Gastrocnemius medialis (tissue), 4 donors: ENCODE data around the gene MAEA. TPM values are rescaled to one million over a fixed set of nuclear protein-coding genes. Genes with fewer than 3 reads are reported as not detected.

Experiments used
- ATAC-seq, 2 donors: fragments of 150-250 bp; one replicate each; pipeline ENCODE4 v1.9.1; 2016
- DNase-seq, 2 donors: peaks; one replicate each; pipeline ENCODE4 v3.0.0-alpha.2; 2019
- H3K27ac ChIP-seq, 4 donors: fragments of 200-600 bp; sonication (generic); 1 replicate in 1 of 4; 2 replicates in 3 of 4; pipeline ENCODE4 v1.5.1; 2016 to 2018; ENCODE audit warnings: mild to moderate bottlenecking in 2 of 4, moderate library complexity in 1 of 4
- H3K27me3 ChIP-seq, 3 donors: fragments of 200-600 bp; sonication (generic) in 2 of 3; 1 replicate in 1 of 3; 2 replicates in 2 of 3; pipeline versions ENCODE4 v1.5.1 to v1.6.0; 2016 to 2019; ENCODE audit warnings: mild to moderate bottlenecking in 1 of 3, moderate library complexity in 1 of 3
- H3K36me3 ChIP-seq, 2 donors: fragments of 200-600 bp; sonication (generic) in 1 of 2; one replicate each; pipeline ENCODE4 v1.5.1; 2017 to 2018
- H3K4me1 ChIP-seq, 2 donors: fragments of 200-600 bp; sonication (generic) in 1 of 2; one replicate each; pipeline ENCODE4 v1.5.1; 2016 to 2017; ENCODE audit warnings: mild to moderate bottlenecking in 2 of 2
- H3K4me3 ChIP-seq, 4 donors: fragments of 200-600 bp; sonication (generic) in 3 of 4; 1 replicate in 1 of 4; 2 replicates in 3 of 4; pipeline ENCODE4 v1.5.1; 2016 to 2019; ENCODE audit warnings: mild to moderate bottlenecking in 2 of 4
- H3K9me3 ChIP-seq, 3 donors: fragments of 200-600 bp; sonication (generic) in 2 of 3; 1 replicate in 1 of 3; 2 replicates in 2 of 3; pipeline ENCODE4 v1.5.1; 2016 to 2019
- CTCF ChIP-seq, 5 experiments: fragments of 450-650 bp in 3 of 5; fragments of 200-600 bp in 2 of 5; sonication (generic) in 2 of 5; IDR thresholded peaks in 4 of 5; conservative IDR thresholded peaks in 1 of 5; 1 replicate in 4 of 5; 2 replicates in 1 of 5; pipeline ENCODE4 v1.5.1; 2016 to 2019; ENCODE audit warnings: antibody characterized with exemption in 5 of 5, mild to moderate bottlenecking in 3 of 5, moderate library complexity in 3 of 5
- POLR2A ChIP-seq, 2 donors: fragments of 450-650 bp; IDR thresholded peaks; one replicate each; pipeline ENCODE4 v1.6.1; 2017; ENCODE audit warnings: antibody characterized with exemption in 2 of 2, mild to moderate bottlenecking in 2 of 2, moderate library complexity in 2 of 2
- in situ Hi-C, 4 donors: fragments of 200-750 bp; cut with MboI; loops; one replicate each; pipeline versions ENCODE4 v1.15.0 to v1.8.0; 2017; ENCODE audit warnings: low sequenced_read_pairs in 4 of 4
- intact Hi-C: fragments of 100-400 bp; cut with DNase I; formaldehyde crosslinking; loops from one replicate; pipeline ENCODE4 v1.15.1; 2023; ENCODE audit warnings: low total_unique reads
- total RNA-seq, 4 donors: library from RNA; depleted of rRNA; stranded (reverse); fragments of >200 nt; gene quantifications; one replicate each; pipeline versions ENCODE4 v1.1.0 to v1.2.3, GENCODE V29; 2016

Gene MAEA
- total RNA-seq, 4 donors from 2014 or later = 30.0 to 42.7 (median 34.3) TPM

- no peak overlapping the region for H3K4me3 ChIP-seq
- no peak for TF ChIP-seq POLR2A (IDR thresholded peaks at IDR 0.05)
- no peak for TF ChIP-seq CTCF (IDR thresholded peaks at IDR 0.05 in 4 of 5, conservative IDR thresholded peaks at IDR 0.05 in 1 of 5)
- DNase-seq (no peak), ATAC-seq (no peak)
- H3K9me3 ChIP-seq = no peaks in the 10 kb centered on the region
- intact Hi-C loops = no loop called here
- H3K36me3 ChIP-seq = no peaks in the 10 kb centered on the region
- H3K27me3 ChIP-seq = no peaks in the 10 kb centered on the region
- in situ Hi-C loops = loop anchor here (5.0 to 10.0 kb wide), 4 partner anchors 101 to 133 kb away; no protein-coding TSS in a partner anchor
- H3K27ac ChIP-seq = no peak overlapping the region
- H3K4me1 ChIP-seq = no peaks in the 10 kb centered on the region
Observed at GRCh38 chr4:1265351-1265750, 24.3 kb upstream of the MAEA start.

GRCh38 chr4:1266881-1267763, 22.6 kb upstream of the MAEA start:
- ATAC-seq = no peak
- intact Hi-C loops (no loop called here), in situ Hi-C loops (loop anchor here (5.0 to 10.0 kb wide), 4 partner anchors 102 to 135 kb away; no protein-coding TSS in a partner anchor)

GRCh38 chr4:1269209-1269608, 20.5 kb upstream of the MAEA start:
- H3K4me3 ChIP-seq = no peak overlapping the region
- in situ Hi-C loops = loop anchor here (5.0 to 10.0 kb wide), 4 partner anchors 104 to 137 kb away; no protein-coding TSS in a partner anchor
- TF ChIP-seq POLR2A (IDR thresholded peaks at IDR 0.05) (no peak), CTCF (IDR thresholded peaks at IDR 0.05 in 4 of 5, conservative IDR thresholded peaks at IDR 0.05 in 1 of 5) (no peak)
- ATAC-seq (no peak), DNase-seq (no peak)
- no peaks in the 10 kb centered on the region for H3K36me3 ChIP-seq
- H3K9me3 ChIP-seq = no peaks in the 10 kb centered on the region
- no peak overlapping the region for H3K27ac ChIP-seq
- intact Hi-C loops = no loop called here
- no peaks in the 10 kb centered on the region for H3K27me3 ChIP-seq
- no peaks in the 10 kb centered on the region for H3K4me1 ChIP-seq

More at GRCh38 chr4:1266881-1267763, 22.6 kb upstream of the MAEA start:
- Histone ChIP-seq H3K27ac (no peak overlapping the region), H3K36me3 (no peaks in the 10 kb centered on the region), H3K9me3 (no peaks in the 10 kb centered on the region), H3K27me3 (no peaks in the 10 kb centered on the region), H3K4me3 (no peak overlapping the region), H3K4me1 (no peaks in the 10 kb centered on the region)
- DNase-seq = no peak
- no peak for TF ChIP-seq CTCF (IDR thresholded peaks at IDR 0.05 in 4 of 5, conservative IDR thresholded peaks at IDR 0.05 in 1 of 5)
- TF ChIP-seq POLR2A (IDR thresholded peaks at IDR 0.05) = no peak

- Histone ChIP-seq H3K9me3 (no peaks in the 10 kb centered on the region), H3K36me3 (no peaks in the 10 kb centered on the region), H3K4me3 (no peak overlapping the region), H3K4me1 (no peaks in the 10 kb centered on the region), H3K27me3 (no peaks in the 10 kb centered on the region), H3K27ac (no peak overlapping the region)
- in situ Hi-C loops (no loop called here), intact Hi-C loops (no loop called here)
- DNase-seq (no peak), ATAC-seq (no peak)
- TF ChIP-seq POLR2A (IDR thresholded peaks at IDR 0.05) (no peak), CTCF (IDR thresholded peaks at IDR 0.05 in 4 of 5, conservative IDR thresholded peaks at IDR 0.05 in 1 of 5) (no peak)
Observed at GRCh38 chr4:1271686-1272085, 18.0 kb upstream of the MAEA start.
